OCI-LY7 (cell line): ENCODE results near the gene AP3M1. TPM values are rescaled to one million over a fixed set of nuclear protein-coding genes. Genes with fewer than 3 reads are reported as not detected.
"Not testable (repeated sequence)": the region's sequence is repeated elsewhere in the genome, so short reads cannot be mapped to it uniquely, and the experiment has no call there.

Experiments used
- BruUV-seq: library from RNA; stranded (reverse); fragments of 400-500 nt; replicated peaks from 2 replicates; lab custom pipeline; 2021; lab: Mats Ljungman, UMichigan
- CTCF ChIA-PET: fragments of 300-600 bp; sonication (Branson Sonifier 250); formaldehyde crosslinking; loops from one replicate; lab custom pipeline; 2022; ENCODE audit warnings: antibody characterized with exemption; ENCODE audit not compliant: unreplicated experiment; lab: Charles Lee
- POLR2A ChIA-PET: fragments of 300-600 bp; sonication (Branson Sonifier 250); formaldehyde crosslinking; loops from one replicate; lab custom pipeline; 2022; ENCODE audit warnings: antibody characterized with exemption; lab: Charles Lee
- DNase-seq: peaks from one replicate; pipeline ENCODE4 v3.0.0-alpha.2; 2015; ENCODE audit warnings: low spot score
- H2AFZ ChIP-seq: fragments of 200-600 bp; sonication (generic), shearing (Covaris generic); 2 replicates; pipeline ENCODE4 v1.6.1; 2014; ENCODE audit warnings: mild to moderate bottlenecking, antibody characterized with exemption, low read length, moderate library complexity
- H3K27ac ChIP-seq: fragments of 200-600 bp; sonication (generic); 2 replicates; pipeline ENCODE4 v1.5.1; 2014; ENCODE audit warnings: mixed run types, low read depth, mild to moderate bottlenecking, moderate library complexity, low read length, inconsistent platforms; ENCODE audit not compliant: poor library complexity, severe bottlenecking
- H3K36me3 ChIP-seq: fragments of 200-600 bp; sonication (generic); 2 replicates; pipeline ENCODE4 v1.6.1; 2014; ENCODE audit warnings: mild to moderate bottlenecking, antibody characterized with exemption, low read length, moderate library complexity, mixed read lengths; ENCODE audit not compliant: insufficient read depth
- H3K4me1 ChIP-seq: fragments of 200-600 bp; sonication (generic); 2 replicates; pipeline ENCODE4 v1.5.1; 2014; ENCODE audit warnings: mild to moderate bottlenecking, low read length; ENCODE audit not compliant: insufficient read depth, poor library complexity, severe bottlenecking
- H3K4me2 ChIP-seq: fragments of 200-600 bp; sonication (generic); 2 replicates; pipeline ENCODE4 v1.6.1; 2014; ENCODE audit warnings: mild to moderate bottlenecking, low read length
- H3K4me3 ChIP-seq: fragments of 200-600 bp; sonication (generic); 2 replicates; pipeline ENCODE4 v1.5.1; 2014; ENCODE audit warnings: mild to moderate bottlenecking, low read depth, low read length; ENCODE audit not compliant: poor library complexity, severe bottlenecking
- H3K79me2 ChIP-seq: fragments of 200-600 bp; sonication (generic); 2 replicates; pipeline ENCODE4 v1.6.1; 2016; ENCODE audit warnings: low read depth, mild to moderate bottlenecking, low read length, moderate library complexity, mixed read lengths; ENCODE audit not compliant: insufficient read depth
- H3K9me2 ChIP-seq: fragments of 200-600 bp; sonication (generic); 2 replicates; pipeline ENCODE4 v1.6.1; 2016; ENCODE audit warnings: mild to moderate bottlenecking, low read length, mixed read lengths; ENCODE audit not compliant: insufficient read depth
- H3K9me3 ChIP-seq: fragments of 200-600 bp; sonication (generic); 2 replicates; pipeline ENCODE4 v1.6.1; 2014; ENCODE audit warnings: mild to moderate bottlenecking, mixed run types, low read length, mixed read lengths
- H4K20me1 ChIP-seq: fragments of 200-600 bp; sonication (generic); 2 replicates; pipeline ENCODE4 v1.6.1; 2014; ENCODE audit warnings: mild to moderate bottlenecking, antibody characterized with exemption, low read length, moderate library complexity, mixed read lengths; ENCODE audit not compliant: insufficient read depth
- CTCF ChIP-seq: fragments of 200-600 bp; sonication (generic); conservative IDR thresholded peaks from 2 replicates; pipeline ENCODE4 v1.5.1; 2014; ENCODE audit warnings: mild to moderate bottlenecking, antibody characterized with exemption, low read length, moderate library complexity, mixed read lengths
- EZH2phosphoT487 ChIP-seq: fragments of 200-600 bp; sonication (generic); IDR thresholded peaks from 2 replicates; pipeline ENCODE4 v1.6.1; 2018; ENCODE audit warnings: low read depth, borderline replicate concordance, mild to moderate bottlenecking, mixed run types, antibody characterized with exemption, low read length, moderate library complexity, mixed read lengths
- intact Hi-C: fragments of 100-400 bp; cut with micrococcal nuclease; formaldehyde crosslinking; loops from one replicate; pipeline ENCODE4 v1.10.0; 2022; ENCODE audit not compliant: unreplicated experiment
- total RNA-seq, 2 experiments: library from RNA; depleted of rRNA in 1 of 2; stranded (reverse); fragments of >200 nt in 1 of 2; shearing (Covaris generic) in 1 of 2; gene quantifications; 2 replicates each; pipeline ENCODE4 v1.2.3, GENCODE V29; 2014 to 2022

The AP3M1 gene
- total RNA-seq, 2 experiments from 2014 or later = 35.5 to 54.2 TPM

GRCh38 chr10:74189999-74190421, 39.4 kb upstream of the AP3M1 start:
- Histone ChIP-seq H2AFZ (peak overlapping the region; percentile 19; the same call in 1 of the 2 replicates), H3K9me3 (no peaks in the 10 kb centered on the region; the same call in 1 of the 2 replicates), H3K36me3 (no peaks in the 10 kb centered on the region; the same call in 1 of the 2 replicates), H3K27ac (peak overlapping the region; percentile 48), H3K4me1 (peaks cover 23% of the 10 kb centered on the region), H3K4me2 (peak overlapping the region; percentile 62), H3K79me2 (peaks cover 64% of the 10 kb centered on the region), H4K20me1 (no peaks in the 10 kb centered on the region; the same call in 1 of the 2 replicates), H3K9me2 (no peaks in the 10 kb centered on the region), H3K4me3 (peak overlapping the region; percentile 50)
- BruUV-seq = no TSS peak
- peak; percentile 78 for DNase-seq
- intact Hi-C loops = no loop called here
- ChIA-PET CTCF (interaction anchor here (1.6 kb wide), 1 partner anchor 9 kb away, joined by 4 read pairs; no protein-coding TSS in a partner anchor), POLR2A (interaction anchor here (0.5 to 2.5 kb wide), 9 partner anchors 8 to 324 kb away, joined by 3 to 17 read pairs (median 3); partner anchors contain the start of genes ADK and AP3M1)
- TF ChIP-seq CTCF (no peak), EZH2phosphoT487 (no peak)

DNA sequence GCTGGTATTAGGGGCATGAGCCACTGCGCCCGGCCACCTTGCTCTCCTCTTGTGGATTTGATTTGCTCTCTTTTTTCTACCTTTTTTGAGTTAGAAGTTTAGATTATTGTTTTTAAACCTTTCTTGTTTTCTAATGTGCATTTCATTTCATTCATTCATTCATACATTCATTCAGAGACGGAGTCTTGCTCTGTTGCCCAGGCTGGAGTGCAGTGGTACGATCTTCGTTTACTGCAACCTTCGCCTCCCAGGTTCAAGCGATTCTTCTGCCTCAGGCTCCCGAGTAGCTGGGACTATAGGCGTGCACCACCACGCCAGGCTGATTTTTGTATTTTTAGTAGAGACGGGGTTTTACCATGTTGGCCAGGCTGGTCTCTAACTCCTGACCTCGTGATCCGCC, 38.0 kb upstream of the AP3M1 start:
- BruUV-seq, H3K27ac ChIP-seq, CTCF ChIA-PET, DNase-seq, H2AFZ ChIP-seq, H4K20me1 ChIP-seq, H3K36me3 ChIP-seq, H3K4me2 ChIP-seq, H3K4me3 ChIP-seq, H3K9me2 ChIP-seq, intact Hi-C loops, H3K9me3 ChIP-seq: not testable (repeated sequence)
- H3K4me1 ChIP-seq = peaks cover 23% of the 10 kb centered on the region
- POLR2A ChIA-PET = interaction anchor here (2.3 to 2.5 kb wide), 2 partner anchors 11 to 22 kb away, joined by 11 to 17 read pairs; no protein-coding TSS in a partner anchor
- peaks cover 68% of the 10 kb centered on the region for H3K79me2 ChIP-seq

DNA sequence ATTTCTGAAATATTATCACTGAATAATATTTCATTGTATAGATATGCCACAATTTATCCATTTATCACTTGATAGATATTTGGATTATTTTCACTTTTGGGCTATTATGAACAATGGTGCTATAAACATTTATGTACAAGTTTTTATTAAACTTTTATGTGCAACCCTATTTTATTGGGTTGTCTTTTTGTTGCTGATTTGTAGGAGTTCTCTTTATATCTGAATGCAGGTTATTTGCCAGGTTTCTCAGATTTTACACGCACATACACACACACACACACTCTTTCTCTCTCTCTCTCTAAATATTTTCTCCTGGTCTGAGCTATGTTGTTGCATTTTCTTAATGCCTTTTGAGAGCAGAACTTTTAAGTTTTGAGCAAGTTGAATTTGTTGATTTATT, 36.6 kb upstream of the AP3M1 start:
- BruUV-seq = no TSS peak
- Histone ChIP-seq H3K9me2 (no peaks in the 10 kb centered on the region), H3K9me3 (no peaks in the 10 kb centered on the region; the same call in 1 of the 2 replicates), H3K36me3 (no peaks in the 10 kb centered on the region; the same call in 1 of the 2 replicates), H3K27ac (no peak overlapping the region), H3K79me2 (peaks cover 62% of the 10 kb centered on the region), H3K4me2 (no peak overlapping the region), H3K4me1 (peaks cover 23% of the 10 kb centered on the region), H2AFZ (no peak overlapping the region), H4K20me1 (no peaks in the 10 kb centered on the region), H3K4me3 (no peak overlapping the region)
- intact Hi-C loops = no loop called here
- no peak for DNase-seq
- ChIA-PET CTCF (no interaction called here), POLR2A (interaction anchor here (1.1 kb wide), 1 partner anchor 31 kb away, joined by 4 read pairs; no protein-coding TSS in a partner anchor)
- no peak for TF ChIP-seq CTCF
- TF ChIP-seq EZH2phosphoT487 = no peak
